Fibroblast of skin of back (primary cell): Measurements from ENCODE around the gene KCNIP4.

ENCODE experiments used
- DNase-seq: peaks from one replicate; pipeline ENCODE4 v3.0.0-alpha.2; 2013

The KCNIP4 gene

GRCh38 chr4:20700007-20700761 lies 1248.4 kb downstream of the KCNIP4 start, which contains the start of gene PACRGL:
Gene PACRGL (plus strand): TSS chr4:20700458. CDS start chr4:20704482, 4,024 bp downstream.
- DNase-seq: peak; percentile 94

DNA sequence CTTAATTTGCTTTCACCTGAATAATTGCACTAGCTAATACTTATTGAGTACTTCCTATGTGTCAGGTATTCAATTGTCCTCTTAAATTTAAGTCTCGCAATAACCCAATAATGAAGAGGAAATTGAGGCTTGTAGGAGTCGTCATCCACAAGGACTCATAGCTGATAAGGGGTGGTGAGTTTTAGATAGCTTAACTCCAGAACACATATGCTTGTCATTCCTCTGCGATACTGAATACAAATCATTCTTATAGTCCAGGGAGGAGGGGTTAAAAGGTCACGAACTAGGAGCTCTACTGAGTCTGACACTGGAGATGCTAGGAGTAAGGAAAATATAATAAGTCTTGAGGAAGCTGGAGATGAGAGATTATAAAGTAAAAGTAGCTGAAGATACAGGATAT lies 1249.8 kb downstream of the KCNIP4 start:
- DNase-seq: no peak

- no peak for DNase-seq
Measured at GRCh38 chr4:20698382-20698781, 1250.2 kb downstream of the KCNIP4 start.

- no peak for DNase-seq
Measured at GRCh38 chr4:20696815-20697214, 1251.8 kb downstream of the KCNIP4 start.

- peak; percentile 31 for DNase-seq
Measured at GRCh38 chr4:20687864-20688263, 1260.7 kb downstream of the KCNIP4 start.

DNA sequence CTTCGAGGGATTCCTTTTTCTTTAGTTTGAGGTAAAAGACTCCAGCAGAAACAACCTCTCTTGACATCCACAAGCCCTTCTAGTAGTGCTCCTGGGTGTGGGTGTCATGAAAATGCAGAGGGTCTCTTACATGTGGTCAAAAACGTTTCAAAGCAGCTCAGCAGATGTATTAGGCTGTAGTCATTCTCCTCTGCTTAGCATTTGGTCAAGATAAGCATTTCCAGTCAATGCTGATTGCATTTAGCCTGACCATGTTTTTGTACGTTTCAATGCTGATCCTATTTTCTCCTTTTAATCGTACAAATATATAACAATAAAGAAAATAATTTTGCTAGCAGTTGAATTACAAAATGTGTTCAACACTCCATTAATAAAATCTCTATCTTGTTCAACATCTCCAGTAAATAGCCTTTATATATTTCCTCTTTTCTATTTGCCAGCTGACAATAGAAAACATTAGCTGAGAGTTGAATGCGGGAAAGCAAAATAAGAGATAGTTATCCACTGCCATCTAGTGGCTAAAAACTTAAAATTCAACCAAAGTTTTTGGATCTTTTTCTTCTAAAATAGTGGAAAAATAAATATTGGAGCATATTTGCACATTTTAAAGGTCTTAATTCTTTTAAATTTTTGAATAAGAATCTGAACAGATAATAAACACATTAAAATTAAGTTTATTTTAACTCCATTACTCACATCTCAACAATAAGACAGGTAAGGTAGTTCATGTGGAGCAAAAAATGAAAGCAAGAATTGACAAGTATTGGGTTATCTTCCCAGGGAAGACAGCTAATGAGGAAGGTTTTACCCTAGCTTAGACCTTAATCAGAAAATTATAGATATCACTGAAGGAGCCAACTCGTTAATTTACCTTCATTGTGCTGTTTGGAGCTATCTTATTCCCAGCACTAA lies 1263.5 kb downstream of the KCNIP4 start:
- DNase-seq: peak; percentile 23

DNA sequence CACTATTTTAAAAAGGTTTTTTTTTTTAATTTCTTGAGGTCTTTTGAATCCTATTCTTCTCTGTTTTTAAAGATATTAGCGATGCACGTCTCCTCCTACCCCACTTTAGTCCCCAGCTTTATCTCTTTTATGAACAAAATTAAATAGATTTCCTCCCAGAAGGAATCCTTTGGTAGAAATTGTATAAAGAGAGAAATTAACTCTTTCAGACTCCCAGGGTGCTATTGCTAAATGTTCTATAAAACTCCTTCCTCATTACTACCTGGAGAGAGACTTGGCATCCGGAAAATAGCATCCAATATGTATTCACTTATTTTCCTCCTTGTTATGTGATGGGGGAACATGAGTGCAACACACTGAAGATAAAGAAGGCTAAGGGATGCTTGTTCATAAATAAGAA lies 1264.8 kb downstream of the KCNIP4 start:
- DNase-seq: no peak

- no peak for DNase-seq
Measured at GRCh38 chr4:20682853-20683252, 1265.7 kb downstream of the KCNIP4 start.

- DNase-seq: no peak
Measured at GRCh38 chr4:20681271-20681670, 1267.3 kb downstream of the KCNIP4 start.

DNA sequence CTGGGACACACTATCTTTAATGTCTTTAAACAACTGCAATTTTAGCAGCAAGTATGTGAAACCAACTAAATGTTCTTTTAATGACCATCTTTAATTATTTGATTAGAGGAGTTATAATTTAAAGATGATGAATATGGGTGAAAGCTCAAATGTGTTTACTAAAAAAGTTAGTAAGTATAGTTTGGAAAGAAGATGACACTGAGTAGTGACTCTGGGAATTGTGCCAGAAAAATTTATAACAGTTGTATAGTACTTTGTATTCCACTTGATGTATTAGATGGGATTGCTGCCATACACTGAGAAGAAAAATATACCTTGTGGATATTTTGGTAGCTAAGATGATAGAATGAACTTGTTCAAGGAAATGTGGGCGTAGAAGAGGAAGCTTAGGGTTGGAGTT lies 1267.8 kb downstream of the KCNIP4 start:
- DNase-seq: no peak

DNA sequence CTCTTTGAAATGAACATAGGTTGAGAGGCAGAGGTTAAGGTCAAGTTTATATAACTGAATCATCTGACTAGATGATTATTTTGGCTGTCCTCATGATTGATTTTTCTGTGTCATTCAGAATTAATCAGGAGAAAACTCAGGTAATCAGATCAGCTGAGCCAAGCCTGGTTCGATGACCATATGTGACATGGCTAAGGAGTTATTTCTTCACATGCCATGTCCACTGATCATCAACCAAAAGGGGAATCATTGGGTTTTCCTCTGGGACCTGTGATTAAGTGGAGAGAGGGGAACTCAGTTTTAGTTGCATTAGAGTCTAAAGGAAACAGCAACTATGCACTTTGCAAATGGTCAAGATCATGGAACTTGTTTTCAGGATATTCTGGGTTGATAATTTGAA lies 1268.6 kb downstream of the KCNIP4 start:
- DNase-seq: peak; percentile 29
